Transverse colon (tissue), 4 donors: Measurements from ENCODE around the gene SPEG. TPM values are rescaled to one million over a fixed set of nuclear protein-coding genes. Genes with fewer than 3 reads are reported as not detected.

ENCODE experiments used
- DNase-seq: peaks from one replicate; pipeline ENCODE4 v3.0.0-alpha.2; 2019
- H3K27ac ChIP-seq, 4 donors: fragments of 200-600 bp; sonication (generic); 2 replicates each; pipeline ENCODE4 v1.5.1; 2016 to 2018; ENCODE audit warnings: inconsistent platforms in 4 of 4
- H3K27me3 ChIP-seq: fragments of 200-600 bp; sonication (generic); 2 replicates; pipeline ENCODE4 v1.5.1; 2017; ENCODE audit warnings: inconsistent platforms
- H3K36me3 ChIP-seq, 4 donors: fragments of 200-600 bp; sonication (generic); 2 replicates each; pipeline ENCODE4 v1.5.1; 2017 to 2019; ENCODE audit warnings: inconsistent platforms in 4 of 4
- H3K4me1 ChIP-seq, 4 donors: fragments of 200-600 bp; sonication (generic); 2 replicates each; pipeline ENCODE4 v1.5.1; 2017 to 2020; ENCODE audit warnings: inconsistent platforms in 4 of 4
- H3K4me3 ChIP-seq, 4 donors: fragments of 200-600 bp; sonication (generic); 1 replicate in 1 of 4; 2 replicates in 3 of 4; pipeline versions ENCODE4 v1.5.1 to v1.6.1; 2017 to 2019; ENCODE audit warnings: inconsistent platforms in 4 of 4
- H3K9me3 ChIP-seq, 2 donors: fragments of 200-600 bp; sonication (generic); 2 replicates each; pipeline ENCODE4 v1.5.1; 2017 to 2019; ENCODE audit warnings: inconsistent platforms in 2 of 2
- EP300 ChIP-seq: sonication (generic); formaldehyde crosslinking; IDR thresholded peaks from one replicate; pipeline ENCODE4 v1.6.1; 2017; ENCODE audit warnings: antibody characterized with exemption, low read depth
- POLR2A ChIP-seq: fragments of 450-650 bp; IDR thresholded peaks from one replicate; pipeline ENCODE4 v1.6.1; 2016; ENCODE audit warnings: antibody characterized with exemption, mild to moderate bottlenecking, moderate library complexity
- POLR2AphosphoS5 ChIP-seq, 3 donors: sonication (generic); formaldehyde crosslinking; IDR thresholded peaks; one replicate each; pipeline ENCODE4 v1.6.1; 2016; ENCODE audit warnings: antibody characterized with exemption in 3 of 3
- WGBS, 2 donors: methylation state at CpG; one replicate each; pipeline ENCODE4 v1.1.5; 2018; ENCODE audit warnings: low coverage in 1 of 2; 5-methylcytosine and 5-hydroxymethylcytosine counted together
- in situ Hi-C, 4 donors: fragments of 200-750 bp; cut with MboI; loops; one replicate each; pipeline versions ENCODE4 v1.15.0 to v1.15.1; 2017; ENCODE audit warnings: low sequenced_read_pairs in 3 of 4, low pct_ligation_motif_present in 1 of 4, low pct_unique_long_range_greater_than_20kb in 1 of 4
- intact Hi-C: fragments of 100-400 bp; cut with DNase I; formaldehyde crosslinking; loops from one replicate; pipeline ENCODE4 v1.15.1; 2023; ENCODE audit warnings: low total_unique reads
- total RNA-seq, 4 donors: library from RNA; depleted of rRNA; stranded (reverse); fragments of >200 nt; gene quantifications; one replicate each; pipeline ENCODE4 v1.1.0, GENCODE V29; 2016
- TF ChIP-seq, protein P1 (sequence below), 5 experiments: fragments of 200-600 bp in 3 of 5; fragments of 450-650 bp in 2 of 5; sonication (generic) in 3 of 5; IDR thresholded peaks; 1 replicate in 2 of 5; 2 replicates in 3 of 5; pipeline ENCODE4 v1.5.1; 2016 to 2017; ENCODE audit warnings: antibody characterized with exemption in 5 of 5, inconsistent platforms in 3 of 5, mild to moderate bottlenecking in 2 of 5, moderate library complexity in 1 of 5

SPEG gene
- total RNA-seq, 4 donors from 2014 or later, result 26.5 to 95.8 (median 48.5) TPM

DNA sequence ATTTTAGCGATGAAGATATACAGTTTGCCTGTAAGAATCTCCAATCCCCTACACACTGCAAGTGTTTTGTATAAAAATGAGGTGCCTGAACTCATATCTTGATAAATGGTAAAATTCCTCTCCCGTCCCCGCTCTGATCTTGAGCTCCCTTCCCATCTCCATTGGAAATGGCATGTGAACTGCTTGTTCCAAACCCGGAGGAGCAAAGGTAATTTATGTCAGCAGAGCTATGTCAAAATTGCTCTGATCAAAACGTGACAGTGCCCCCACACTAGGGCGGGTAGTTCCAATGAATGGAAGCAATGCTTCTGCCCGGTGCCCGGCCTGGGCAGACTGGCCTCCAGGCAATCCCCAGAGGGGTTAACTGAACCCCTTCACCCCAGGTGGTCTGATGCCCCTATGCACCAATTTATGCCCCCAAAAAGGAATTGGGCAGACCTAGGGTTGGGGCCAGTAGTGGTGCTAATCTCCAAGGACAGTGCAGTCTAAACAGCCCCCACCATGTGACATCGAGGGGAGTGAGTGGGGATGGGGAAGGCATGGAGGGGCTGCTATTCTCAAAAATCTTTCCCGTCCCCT, 60.4 kb downstream of the SPEG start:
- peaks cover 12 to 36% (median 25%) of the 10 kb centered on the region in 4 donors for H3K4me1 ChIP-seq
- TF ChIP-seq POLR2A (no peak), POLR2AphosphoS5 (IDR thresholded peaks at IDR 0.05) (no peak), EP300 (no peak)
- TF ChIP-seq, protein P1, sequence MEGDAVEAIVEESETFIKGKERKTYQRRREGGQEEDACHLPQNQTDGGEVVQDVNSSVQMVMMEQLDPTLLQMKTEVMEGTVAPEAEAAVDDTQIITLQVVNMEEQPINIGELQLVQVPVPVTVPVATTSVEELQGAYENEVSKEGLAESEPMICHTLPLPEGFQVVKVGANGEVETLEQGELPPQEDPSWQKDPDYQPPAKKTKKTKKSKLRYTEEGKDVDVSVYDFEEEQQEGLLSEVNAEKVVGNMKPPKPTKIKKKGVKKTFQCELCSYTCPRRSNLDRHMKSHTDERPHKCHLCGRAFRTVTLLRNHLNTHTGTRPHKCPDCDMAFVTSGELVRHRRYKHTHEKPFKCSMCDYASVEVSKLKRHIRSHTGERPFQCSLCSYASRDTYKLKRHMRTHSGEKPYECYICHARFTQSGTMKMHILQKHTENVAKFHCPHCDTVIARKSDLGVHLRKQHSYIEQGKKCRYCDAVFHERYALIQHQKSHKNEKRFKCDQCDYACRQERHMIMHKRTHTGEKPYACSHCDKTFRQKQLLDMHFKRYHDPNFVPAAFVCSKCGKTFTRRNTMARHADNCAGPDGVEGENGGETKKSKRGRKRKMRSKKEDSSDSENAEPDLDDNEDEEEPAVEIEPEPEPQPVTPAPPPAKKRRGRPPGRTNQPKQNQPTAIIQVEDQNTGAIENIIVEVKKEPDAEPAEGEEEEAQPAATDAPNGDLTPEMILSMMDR (IDR thresholded peaks at IDR 0.05), result peak in 1 of 5 experiments; percentile 56
- no peak for DNase-seq
- H3K9me3 ChIP-seq, result no peaks in the 10 kb centered on the region
- H3K36me3 ChIP-seq, result no peaks in the 10 kb centered on the region
- H3K27me3 ChIP-seq, result peaks cover 46% of the 10 kb centered on the region
- intact Hi-C loops (no loop called here), in situ Hi-C loops (no loop called here)
- 13% methylated on average over 10 of the region's 10 CpGs; no CpG with 5 or more reads in 1 of the 2 donors for WGBS, 2 donors
- H3K4me3 ChIP-seq, result no peak overlapping the region
- H3K27ac ChIP-seq, result peak overlapping the region in 3 of 4 donors; percentile 87 to 99 (median 97)

DNA sequence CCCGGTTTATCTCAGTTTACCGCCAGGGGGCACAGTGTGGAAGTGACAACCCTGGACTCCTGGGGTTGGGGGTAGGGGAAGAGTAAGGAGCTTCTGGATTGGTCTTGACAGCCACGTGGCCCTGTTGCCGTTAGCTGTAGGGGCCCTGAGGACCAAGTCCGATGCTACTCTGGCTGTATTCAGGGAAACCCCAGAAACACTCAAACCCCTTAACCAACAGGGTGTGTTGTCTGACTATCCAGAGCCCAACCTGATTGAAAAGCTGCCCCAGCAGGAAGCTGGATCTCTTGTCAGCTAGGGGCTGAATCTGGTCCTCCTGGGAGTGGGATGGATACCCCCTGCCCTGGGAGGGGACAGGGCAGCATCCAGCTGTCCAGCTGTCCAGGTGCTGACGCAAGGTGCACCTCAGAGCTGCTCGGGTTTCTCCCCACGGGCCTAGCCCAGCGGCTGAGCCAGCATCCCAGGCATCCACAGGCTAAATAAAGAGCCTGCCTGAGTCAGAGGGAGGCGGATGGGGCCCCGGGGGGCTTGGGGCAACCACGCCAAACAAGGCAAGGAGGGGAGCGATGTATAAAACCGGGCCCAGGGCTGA, 61.0 kb downstream of the SPEG start:
- peaks cover 12 to 36% (median 26%) of the 10 kb centered on the region in 4 donors for H3K4me1 ChIP-seq
- H3K27me3 ChIP-seq, result peaks cover 46% of the 10 kb centered on the region
- no peak overlapping the region for H3K4me3 ChIP-seq
- intact Hi-C loops (no loop called here), in situ Hi-C loops (no loop called here)
- TF ChIP-seq POLR2A, result no peak
- TF ChIP-seq POLR2AphosphoS5 (IDR thresholded peaks at IDR 0.05), result no peak
- TF ChIP-seq, protein P1 (IDR thresholded peaks at IDR 0.05), result peak in 4 of 5 experiments; percentile 51 to 74 (median 56)
- H3K27ac ChIP-seq, result peak overlapping the region; percentile 87 to 99 (median 95)
- no peaks in the 10 kb centered on the region for H3K9me3 ChIP-seq
- peak; percentile 62 for DNase-seq
- no peaks in the 10 kb centered on the region for H3K36me3 ChIP-seq
- WGBS, 2 donors, result 30% methylated on average over 13 of the region's 14 CpGs; no CpG with 5 or more reads in 1 of the 2 donors

DNA sequence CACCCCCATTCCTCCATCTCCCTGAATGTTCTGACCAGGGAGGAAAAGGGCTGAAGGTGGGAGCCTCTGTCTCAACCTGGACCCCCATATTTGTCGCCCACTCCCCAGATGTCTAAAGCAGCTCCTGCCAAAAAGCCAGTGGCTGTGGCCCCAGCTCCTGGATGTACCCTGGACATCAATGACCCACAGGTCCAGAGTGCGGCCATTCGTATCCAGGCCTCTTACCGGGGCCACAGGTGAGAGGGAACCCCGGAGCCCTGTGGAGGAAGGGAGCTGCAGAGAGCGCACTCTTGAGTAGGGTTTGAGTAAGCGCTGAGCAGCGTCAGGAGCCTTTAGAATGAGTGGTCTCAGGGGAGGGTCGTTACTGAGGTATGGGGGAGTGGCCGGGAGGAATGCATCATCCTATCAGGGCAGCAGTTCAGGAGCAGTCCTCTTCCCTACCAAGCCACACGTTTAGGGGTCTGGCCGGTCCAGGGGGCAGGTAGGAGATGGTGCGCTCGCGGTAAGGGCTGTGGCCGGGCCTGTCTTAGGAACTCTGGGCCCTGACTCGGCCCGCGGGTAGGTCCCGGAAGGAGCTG, 61.7 kb downstream of the SPEG start:
- H3K4me1 ChIP-seq, result peaks cover 12 to 36% (median 26%) of the 10 kb centered on the region in 4 donors
- peak overlapping the region; percentile 87 to 99 (median 95) for H3K27ac ChIP-seq
- 42% methylated on average over 18 of the region's 20 CpGs; no CpG with 5 or more reads in 1 of the 2 donors for whole genome bisulfite sequencing, 2 donors
- peaks cover 46% of the 10 kb centered on the region for H3K27me3 ChIP-seq
- no peak overlapping the region for H3K4me3 ChIP-seq
- no peaks in the 10 kb centered on the region for H3K9me3 ChIP-seq
- H3K36me3 ChIP-seq, result no peaks in the 10 kb centered on the region
- intact Hi-C loops, result no loop called here
- in situ Hi-C loops, result no loop called here
- no peak for DNase-seq
- TF ChIP-seq POLR2AphosphoS5 (IDR thresholded peaks at IDR 0.05) (no peak), EP300 (no peak), POLR2A (no peak)
- TF ChIP-seq, protein P1 (IDR thresholded peaks at IDR 0.05), result no peak

DNA sequence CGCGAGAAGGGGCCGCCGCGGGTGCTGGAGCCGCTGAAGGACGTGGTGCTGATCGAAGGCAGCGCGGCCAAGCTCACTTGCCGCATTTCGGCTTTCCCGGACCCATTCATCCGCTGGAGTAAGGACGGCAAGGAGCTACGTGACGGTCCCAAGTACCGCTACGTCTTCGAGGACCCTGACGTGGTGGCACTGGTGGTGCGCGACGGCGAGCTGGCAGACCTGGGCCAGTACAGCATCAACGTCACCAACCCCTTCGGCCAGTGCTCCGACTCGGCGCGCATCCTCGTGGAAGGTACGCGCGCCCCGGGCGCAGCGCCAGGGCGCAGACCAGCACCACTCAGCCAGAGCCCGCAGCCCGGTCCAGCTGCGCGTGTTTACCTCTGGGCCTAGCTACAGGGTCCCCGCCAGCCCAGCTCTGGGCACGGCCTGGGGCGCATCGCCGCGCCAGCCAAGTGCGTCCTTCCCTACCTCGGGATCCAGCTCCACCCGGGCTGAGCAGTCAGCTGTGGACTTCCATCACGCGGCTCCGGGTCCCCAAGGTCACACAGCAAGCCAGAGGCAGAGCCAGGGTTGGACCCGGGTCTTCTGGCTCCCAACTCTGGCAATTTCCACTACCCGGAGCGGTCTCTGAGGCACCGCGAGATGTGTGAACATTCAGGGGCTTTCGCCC, 62.3 kb downstream of the SPEG start:
- H3K36me3 ChIP-seq, result no peaks in the 10 kb centered on the region
- H3K27ac ChIP-seq, result peak overlapping the region; percentile 87 to 99 (median 95)
- no peaks in the 10 kb centered on the region for H3K9me3 ChIP-seq
- TF ChIP-seq POLR2A (no peak), POLR2AphosphoS5 (IDR thresholded peaks at IDR 0.05) (peak in 1 of 3 donors; percentile 29)
- 16% methylated on average over 37 of the region's 61 CpGs; no CpG with 5 or more reads in 1 of the 2 donors for WGBS, 2 donors
- H3K4me3 ChIP-seq, result peak overlapping the region in 3 of 4 donors; percentile 14 to 84 (median 77)
- intact Hi-C loops, result no loop called here
- H3K27me3 ChIP-seq, result peaks cover 46% of the 10 kb centered on the region
- H3K4me1 ChIP-seq, result peaks cover 12 to 36% (median 26%) of the 10 kb centered on the region in 4 donors
- peak; percentile 38 for DNase-seq
- in situ Hi-C loops, result no loop called here
